ENCODE data around the gene DNAAF8.

DNA sequence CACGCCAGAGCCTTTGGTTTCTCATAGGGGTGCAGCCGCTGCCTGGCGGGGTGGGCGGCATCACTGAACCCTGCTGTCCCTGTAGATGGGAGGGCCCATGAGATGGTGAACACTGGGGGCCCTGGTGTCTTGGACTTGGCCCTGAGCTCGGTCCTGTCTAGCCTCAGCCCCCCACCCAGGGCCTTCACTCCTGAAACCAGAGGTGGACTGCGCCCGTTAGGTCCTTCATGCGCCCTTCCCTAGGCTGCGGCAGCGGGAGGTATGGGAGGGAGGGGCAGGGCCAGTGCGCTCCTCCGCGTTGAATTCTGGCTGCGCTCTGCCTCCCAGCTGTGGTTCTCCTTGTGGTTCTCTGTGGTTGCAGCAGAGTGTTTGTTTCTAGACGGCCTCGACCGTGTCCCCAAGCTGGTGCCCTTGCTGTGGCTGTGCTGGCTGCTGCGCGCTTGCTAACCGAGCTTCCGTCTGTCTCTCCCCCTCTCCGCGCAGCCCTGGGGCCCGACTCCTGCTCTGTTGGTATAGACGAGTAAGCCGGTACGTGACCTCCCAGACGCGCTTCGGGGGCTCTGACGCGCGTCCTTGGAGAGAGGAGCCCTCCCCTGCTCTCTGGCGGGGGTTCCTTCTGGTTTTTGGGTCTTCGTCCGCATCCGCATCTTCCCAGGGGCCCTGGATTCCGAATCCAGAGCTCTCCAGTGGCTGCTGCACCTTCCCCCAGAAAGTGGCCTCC, 48.4 kb upstream of the DNAAF8 start:
- TF ChIP-seq, protein P1, sequence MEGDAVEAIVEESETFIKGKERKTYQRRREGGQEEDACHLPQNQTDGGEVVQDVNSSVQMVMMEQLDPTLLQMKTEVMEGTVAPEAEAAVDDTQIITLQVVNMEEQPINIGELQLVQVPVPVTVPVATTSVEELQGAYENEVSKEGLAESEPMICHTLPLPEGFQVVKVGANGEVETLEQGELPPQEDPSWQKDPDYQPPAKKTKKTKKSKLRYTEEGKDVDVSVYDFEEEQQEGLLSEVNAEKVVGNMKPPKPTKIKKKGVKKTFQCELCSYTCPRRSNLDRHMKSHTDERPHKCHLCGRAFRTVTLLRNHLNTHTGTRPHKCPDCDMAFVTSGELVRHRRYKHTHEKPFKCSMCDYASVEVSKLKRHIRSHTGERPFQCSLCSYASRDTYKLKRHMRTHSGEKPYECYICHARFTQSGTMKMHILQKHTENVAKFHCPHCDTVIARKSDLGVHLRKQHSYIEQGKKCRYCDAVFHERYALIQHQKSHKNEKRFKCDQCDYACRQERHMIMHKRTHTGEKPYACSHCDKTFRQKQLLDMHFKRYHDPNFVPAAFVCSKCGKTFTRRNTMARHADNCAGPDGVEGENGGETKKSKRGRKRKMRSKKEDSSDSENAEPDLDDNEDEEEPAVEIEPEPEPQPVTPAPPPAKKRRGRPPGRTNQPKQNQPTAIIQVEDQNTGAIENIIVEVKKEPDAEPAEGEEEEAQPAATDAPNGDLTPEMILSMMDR (IDR thresholded peaks at IDR 0.05): no peak
- TF ChIP-seq EP300 (IDR thresholded peaks at IDR 0.05) (no peak), SREBF2 (IDR thresholded peaks at IDR 0.05) (no peak), SMC3 (IDR thresholded peaks at IDR 0.05) (no peak), POLR2A (IDR thresholded peaks at IDR 0.05; ENCODE audit: low read length) (no peak), ZSCAN20 (CRISPR knock-in tag; IDR thresholded peaks at IDR 0.05) (no peak), KDM1A (IDR thresholded peaks at IDR 0.05; ENCODE audit: low read depth) (no peak)
- TF ChIP-seq, protein P2, sequence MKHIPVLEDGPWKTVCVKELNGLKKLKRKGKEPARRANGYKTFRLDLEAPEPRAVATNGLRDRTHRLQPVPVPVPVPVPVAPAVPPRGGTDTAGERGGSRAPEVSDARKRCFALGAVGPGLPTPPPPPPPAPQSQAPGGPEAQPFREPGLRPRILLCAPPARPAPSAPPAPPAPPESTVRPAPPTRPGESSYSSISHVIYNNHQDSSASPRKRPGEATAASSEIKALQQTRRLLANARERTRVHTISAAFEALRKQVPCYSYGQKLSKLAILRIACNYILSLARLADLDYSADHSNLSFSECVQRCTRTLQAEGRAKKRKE (CRISPR knock-in tag; IDR thresholded peaks at IDR 0.05; ENCODE audit: low read depth): no peak
- TF ChIP-seq, protein P3, sequence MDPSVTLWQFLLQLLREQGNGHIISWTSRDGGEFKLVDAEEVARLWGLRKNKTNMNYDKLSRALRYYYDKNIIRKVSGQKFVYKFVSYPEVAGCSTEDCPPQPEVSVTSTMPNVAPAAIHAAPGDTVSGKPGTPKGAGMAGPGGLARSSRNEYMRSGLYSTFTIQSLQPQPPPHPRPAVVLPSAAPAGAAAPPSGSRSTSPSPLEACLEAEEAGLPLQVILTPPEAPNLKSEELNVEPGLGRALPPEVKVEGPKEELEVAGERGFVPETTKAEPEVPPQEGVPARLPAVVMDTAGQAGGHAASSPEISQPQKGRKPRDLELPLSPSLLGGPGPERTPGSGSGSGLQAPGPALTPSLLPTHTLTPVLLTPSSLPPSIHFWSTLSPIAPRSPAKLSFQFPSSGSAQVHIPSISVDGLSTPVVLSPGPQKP (IDR thresholded peaks at IDR 0.05; ENCODE audit: low read depth, low read length): no peak

Measured in A549 (cell line).